Measurements from ENCODE around the gene PIGS.
"Not testable (repeated sequence)": the region's sequence is repeated elsewhere in the genome, so short reads cannot be mapped to it uniquely, and the experiment has no call there.

Gene PIGS

DNA sequence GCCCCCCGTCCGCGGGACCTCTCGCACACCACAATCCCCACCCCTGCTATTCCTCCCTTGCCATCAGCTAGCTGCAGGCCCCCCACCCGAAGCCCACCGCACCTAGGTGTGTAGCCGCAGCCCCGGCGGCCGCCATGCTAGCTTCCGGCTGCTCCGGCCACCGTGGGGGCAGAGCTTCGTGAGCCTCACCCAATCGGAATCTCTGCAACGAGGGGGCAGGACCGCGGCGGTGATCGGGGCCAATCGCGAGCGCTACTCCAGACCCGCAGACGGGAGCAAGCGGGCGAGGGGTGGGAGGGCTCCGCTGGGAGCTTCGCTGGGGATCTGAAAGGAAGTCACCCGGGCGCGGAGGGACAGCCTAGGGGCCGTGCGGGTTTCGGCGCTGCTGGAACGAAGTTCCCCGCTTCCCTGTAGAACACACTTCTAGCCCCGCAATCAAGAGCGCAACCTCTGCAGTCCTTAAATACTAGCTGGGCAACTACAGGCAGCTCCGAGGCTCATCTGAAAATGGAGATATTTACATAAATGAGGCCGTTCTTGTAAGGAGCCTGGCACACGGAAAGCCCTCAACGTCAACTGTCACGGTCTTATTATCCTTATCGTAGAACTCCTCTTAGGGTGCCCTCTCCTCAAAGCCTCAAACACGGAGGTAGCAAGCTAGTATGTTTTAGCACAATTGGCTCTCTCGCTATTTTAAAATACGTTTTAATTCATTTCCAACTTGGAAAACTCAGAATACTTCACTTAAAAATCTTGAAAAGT, at the start of gene PIGS:
PIGS (minus strand) TSS at position 164 of the 762 bp plus-strand sequence; CDS start at position 136, 28 bp downstream.
- peak; percentile 72 to 83 for DNase-seq

DNA sequence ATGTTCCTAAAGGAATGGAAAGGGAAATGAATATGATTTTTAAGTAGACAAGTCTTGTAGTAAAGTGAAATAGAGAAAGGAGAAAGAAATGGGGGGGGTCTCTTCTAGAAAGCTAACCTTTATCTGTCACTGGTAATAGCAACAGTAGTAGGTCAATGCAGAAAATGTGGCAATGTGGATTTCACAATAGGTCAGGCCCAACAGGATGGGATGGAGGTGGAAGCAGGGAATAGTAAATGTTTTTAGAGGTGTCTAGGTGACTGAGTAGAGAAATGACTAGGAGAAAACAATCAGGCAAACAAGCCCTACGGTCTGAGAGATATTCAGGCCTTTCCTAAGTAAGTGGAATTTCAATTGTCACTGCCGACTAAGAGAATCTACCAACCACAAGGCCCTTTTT, 48.7 kb upstream of the PIGS start:
- DNase-seq = no peak

DNA sequence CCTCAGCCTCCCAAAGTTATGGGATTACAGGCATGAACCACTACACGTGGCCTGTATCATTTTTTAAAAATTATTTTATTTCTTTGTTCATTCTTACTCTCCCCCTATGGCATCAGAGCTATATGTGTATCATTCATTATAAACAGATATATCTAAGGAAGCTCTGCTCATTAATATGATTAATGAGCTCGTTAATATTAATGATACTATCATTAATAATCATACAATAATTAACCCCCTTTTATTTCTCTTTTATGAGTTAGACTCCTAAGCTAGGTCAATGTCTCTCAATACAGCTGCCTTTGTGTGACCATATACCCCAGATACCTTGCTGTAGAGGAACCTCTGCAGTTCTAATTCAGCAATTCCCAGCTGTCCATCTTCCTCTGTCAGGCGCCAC, 47.1 kb upstream of the PIGS start:
- DNase-seq = no peak

DNA sequence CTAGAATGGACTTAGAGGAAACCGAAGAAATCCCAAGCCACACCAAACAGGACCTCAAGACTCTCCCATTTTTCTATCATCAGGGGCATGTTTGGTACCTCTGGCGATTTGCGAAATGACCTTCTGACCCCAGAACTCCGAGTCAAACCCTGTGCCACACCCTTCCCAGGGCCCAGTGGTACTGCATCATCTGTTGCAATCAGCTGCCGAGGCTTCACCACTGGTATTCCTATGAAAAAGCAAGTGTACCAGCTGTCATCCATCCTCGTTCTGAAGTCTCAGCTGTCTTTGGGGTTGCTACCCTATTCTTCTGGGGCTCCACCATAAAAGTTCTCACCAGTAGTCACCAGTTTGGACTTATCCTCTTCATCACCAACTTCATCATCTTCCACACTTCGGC, 45.0 kb upstream of the PIGS start:
- DNase-seq = no peak

DNA sequence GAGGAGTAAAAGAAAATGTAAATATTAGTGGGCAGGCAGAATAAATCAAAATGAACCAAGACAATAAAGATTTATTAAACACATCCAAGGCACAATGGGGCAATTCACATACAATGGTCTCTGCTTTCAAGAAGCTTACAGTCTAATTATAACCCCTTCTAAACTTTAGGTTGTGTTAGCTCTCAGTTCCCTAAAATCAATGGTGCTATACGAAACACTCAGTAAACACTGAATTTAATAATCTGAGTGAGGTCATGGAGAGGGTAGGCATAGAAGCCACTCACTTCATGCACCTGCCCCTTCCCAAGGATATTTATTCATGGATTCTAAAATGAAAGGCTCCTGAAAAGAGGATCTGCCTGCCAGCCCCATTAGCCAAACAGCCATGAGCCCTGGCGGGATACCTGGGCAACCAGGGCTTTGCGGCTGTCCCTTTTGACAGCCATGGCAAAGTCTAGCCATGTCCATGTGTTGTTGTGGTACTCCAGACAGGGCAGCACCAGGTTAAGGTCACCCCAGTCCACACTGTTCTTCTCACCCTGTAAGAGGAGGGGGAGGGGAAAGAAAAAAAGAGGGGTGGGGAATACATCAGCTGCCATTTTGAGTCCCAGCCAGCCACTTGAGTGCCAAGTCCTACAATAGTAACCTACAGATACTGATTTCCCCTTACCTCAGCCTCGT, 44.1 kb upstream of the PIGS start:
- DNase-seq = no peak

DNA sequence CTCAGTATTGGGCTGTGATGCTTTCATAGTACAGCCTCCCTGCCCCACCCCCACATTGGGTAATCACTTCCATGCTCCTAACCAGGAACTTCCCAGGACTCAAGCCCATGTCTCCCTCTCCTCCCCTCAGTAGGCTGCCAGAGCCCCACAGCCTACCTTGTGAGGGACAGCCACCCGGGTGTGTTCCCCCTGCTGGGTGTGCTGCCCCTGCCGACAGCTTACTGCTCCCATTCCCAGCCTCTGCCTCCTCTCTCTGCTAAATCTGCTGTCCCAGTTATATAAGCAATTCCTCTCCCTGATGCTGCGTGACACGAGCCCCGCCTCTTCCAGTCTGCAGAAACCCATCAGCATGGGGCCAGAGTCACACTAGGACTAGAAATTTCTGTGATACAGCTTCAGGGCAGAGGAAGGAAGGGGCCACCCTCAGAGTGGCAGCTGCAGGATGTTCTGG, 42.6 kb upstream of the PIGS start, which contains the start of gene RSKR:
RSKR (minus strand) TSS at position 255 of the 451 bp plus-strand sequence; CDS start at position 231, 24 bp downstream.
- DNase-seq = peak in 1 of 2 donors; percentile 33

DNA sequence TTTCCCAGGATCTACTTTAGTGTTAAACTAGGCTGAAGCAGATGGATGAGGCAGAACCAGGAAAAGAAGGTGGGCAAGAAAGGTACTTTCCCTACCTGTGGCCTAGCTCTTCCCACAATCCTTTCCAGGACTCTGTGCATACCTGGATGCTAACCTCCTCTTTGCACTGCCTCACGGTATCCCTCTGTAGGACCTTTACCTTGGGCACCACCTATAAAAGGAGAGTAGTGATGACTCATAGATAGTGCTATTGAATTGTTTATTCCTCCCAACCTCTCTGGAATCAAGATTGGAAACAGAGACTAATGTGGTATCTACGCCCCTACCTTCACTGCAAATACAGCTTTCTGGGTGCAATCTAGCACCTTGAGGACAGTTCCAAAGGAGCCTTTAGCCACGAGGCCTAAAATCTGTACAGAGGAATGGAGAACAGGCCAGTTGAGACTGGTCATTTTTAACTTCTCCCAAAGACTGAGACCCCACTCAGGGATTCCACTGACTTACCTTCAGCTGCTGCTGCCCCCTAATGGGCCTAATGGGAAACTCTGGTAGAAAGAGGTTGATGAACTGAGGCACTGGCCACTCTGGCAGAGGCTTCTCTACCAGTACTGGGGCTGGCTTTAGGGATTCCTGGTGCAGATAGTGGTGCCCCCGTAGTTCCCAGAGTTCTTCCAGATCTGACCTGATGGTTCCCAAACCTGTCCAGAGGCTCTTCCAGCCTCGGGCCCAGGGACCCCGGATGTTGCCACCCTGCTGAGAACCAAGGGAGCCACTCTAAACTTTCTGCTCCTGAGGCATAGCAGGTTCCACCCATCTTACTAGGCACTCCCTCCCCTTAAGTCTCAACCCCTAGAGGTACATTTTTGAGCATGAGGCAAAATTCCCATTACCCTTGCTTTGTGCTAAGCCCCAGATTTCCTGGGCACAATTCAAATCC, 41.9 kb upstream of the PIGS start:
- peak in 1 of 2 donors; percentile 2 for DNase-seq

DNA sequence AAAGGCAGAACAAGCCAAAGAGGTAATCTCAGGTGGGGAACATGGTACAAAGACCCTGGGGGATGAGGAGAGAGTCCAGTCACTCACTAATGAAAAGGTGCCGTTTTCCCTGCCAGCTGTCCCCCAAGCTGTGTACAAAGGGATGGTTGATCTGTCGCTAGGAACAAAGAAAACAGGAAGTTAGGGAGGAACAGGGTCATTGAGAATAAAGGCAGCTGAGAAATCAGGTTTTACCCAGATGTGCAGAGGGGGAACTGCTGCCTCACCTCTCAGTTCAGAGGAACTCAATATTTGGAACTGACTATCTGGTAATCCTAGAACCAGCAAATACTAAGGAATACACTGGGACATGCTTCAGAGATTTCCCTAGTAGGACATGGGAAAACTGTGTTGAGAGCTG, 41.2 kb upstream of the PIGS start:
- DNase-seq = no peak

DNA sequence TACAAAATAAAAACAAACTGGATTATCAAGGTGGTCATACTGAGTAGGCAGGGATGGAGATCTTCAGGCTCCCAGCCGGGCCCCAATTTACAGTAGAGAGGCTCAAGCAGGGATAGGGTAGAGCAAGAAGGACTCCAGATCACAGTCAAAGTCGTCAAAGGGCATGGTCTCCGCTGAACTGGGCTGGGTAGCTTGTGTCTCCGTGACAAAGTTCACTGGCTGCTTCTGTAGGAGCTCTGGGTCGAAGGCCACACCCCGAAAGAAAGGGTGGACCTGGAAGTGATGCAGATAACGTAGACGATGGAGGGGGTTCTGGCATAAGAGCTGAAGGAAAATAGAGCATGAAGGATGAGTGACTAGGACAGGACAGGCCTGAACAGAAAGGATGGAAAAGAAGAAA, 39.1 kb upstream of the PIGS start:
- DNase-seq = no peak

DNA sequence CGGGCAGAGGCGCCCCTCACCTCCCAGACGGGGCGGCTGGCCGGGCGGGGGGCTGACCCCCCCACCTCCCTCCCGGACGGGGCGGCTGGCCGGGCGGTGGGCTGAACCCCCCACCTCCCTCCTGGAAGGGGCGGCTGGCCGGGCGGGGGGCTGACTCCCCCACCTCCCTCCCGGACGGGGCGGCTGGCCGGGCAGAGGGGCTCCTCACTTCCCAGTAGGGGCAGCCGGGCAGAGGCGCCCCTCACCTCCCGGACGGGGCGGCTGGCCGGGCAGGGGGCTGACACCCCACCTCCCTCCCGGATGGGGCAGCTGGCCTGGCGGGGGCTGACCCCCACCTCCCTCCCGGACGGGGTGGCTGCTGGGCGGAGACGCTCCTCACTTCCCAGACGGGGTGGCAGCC, 32.7 kb upstream of the PIGS start:
- not testable (repeated sequence) for DNase-seq

DNA sequence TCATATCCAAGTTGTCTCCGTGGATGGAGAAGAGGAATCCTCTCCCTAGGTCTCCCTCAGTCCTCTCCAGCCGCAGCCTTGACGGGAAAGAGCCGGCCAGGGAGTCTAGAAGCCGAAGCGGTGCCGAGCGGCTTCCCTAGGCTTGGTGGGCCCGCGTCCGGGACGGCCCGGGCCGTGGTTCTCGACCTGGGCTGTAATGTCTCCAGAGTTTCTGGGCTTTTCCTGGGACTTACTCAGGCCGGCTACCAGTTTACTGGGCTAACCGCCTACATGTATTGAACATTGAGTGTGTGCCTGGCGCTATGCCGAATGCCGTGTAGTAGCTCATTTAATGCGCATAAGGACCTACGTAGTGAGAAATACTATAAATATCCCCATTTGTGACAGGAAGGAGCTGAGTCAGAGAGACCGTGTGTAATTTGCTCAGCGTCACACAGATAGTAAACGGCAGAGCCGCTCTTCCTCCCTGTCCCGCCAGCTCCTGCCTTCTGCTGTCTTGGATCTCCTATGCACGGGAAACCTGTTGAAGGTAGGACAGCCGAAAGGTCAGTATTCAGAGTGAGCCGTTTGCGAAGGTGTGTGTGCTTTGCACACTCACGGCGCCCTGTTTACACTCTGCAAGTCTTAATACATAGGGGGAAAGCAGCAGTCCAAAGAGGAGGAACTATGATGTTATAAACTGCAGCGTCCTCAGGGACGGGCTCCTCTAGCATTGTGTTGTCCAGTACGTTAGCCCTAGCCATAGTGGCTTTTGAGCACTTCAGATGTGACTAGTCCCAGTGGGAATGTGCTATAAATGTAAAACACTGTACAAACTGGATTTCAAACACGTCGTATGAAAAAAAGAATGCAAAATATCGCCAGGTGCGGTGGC, 28.2 kb upstream of the PIGS start:
- peak; percentile 87 for DNase-seq

DNA sequence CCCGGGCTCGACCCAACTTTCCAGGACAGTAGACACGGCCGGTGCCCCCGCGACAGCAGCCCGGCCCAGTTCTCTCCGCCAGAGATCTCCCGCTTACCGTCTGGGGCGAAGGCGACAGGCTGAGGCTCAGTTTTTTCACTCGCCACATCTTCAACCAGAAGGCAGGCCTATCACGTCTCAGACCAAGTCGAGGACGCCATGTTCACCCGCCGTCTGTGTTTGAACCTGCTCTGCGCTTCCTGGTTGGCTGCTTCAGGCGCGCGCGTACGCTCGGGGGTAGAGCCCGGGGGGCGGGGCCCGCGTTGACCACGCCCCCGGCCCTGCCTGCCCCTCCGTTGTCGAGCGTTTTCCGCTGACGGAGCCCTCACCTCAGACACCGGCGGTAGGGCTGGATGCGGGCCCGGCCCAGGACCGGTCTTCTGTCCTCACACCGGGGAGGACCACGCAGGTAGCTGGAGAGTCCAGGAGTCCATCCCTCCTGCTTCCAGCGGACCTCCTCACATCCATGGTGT, 27.5 kb upstream of the PIGS start, which contains the start of gene SPAG5:
SPAG5 (minus strand) TSS at position 227 of the 512 bp plus-strand sequence; CDS start at position 148, 79 bp downstream.
- DNase-seq = peak; percentile 82 to 87

DNA sequence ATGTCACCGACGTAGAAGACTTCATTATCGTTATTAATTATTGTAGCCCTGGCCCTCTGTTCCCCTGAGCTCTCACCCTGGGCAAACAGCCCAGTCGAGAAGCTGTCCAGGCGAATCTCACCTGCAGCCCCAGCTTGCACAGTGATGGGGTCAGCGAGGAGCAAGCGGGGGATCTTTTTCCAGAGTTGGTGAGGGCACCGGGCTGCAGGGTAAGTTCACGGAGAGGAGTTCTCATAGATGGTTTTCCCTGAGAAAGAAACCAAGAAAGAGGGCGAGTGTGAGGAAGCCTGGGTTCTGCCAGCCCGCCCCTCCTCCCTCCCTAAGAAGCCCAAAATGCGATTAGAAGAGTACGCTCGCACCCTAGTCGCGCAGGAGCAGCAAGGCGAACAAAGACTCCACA, 27.1 kb upstream of the PIGS start:
- DNase-seq = no peak

DNA sequence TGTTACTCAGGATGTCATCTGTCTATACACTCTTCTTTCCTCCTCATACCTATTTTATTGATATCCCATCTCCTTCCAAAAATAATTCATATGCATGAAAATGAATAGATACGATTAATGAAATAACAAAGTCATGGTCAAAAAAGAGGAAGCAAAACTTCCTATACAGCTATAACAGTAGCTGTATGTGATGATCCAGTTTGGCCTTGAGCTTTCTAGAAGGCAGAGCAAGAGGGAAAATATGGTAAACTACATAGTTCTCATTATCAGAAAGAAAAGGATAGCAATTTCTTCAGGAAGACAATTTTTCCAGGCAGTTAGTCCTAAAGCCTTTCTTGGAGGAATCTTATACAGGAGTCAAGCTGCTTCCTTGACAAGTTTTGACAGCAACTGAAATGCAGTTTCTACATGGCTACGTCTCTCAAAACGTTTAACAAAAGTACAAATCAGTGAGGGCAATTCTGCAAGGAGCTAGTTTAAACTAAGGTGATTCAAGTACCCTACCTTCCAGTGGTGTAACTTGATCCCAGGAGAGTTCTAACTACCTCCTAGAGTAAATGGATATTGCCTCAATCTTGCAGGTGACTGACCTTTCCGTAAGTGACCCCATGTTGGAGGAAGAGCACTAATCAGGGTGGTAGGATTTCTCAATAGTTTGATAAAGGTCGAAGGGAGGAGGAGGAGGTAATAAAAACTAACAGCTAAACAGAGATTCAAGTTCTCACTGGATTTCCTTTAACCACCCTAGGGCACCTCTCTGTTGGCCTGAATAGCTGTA, 26.5 kb upstream of the PIGS start:
- DNase-seq = no peak

DNA sequence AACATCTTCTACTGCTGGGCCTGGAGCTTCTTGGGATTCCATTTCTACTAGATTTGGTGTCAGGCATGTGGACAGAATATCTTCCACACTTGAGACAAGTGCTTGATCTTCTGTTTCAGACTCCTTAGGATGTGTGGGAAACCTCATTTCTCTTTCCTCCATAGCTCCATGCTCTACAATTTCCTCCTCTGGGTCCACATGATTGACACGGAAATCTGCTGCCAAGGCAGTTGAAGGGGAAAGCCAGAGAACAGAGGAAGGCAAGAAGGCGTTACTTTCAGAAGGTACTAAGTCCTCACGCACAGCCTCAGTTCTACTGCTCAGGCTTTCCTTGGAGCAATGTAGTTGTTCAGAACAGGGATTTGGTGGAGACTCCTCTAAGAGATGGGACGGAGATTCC, 20.9 kb upstream of the PIGS start:
- no peak for DNase-seq

DNA sequence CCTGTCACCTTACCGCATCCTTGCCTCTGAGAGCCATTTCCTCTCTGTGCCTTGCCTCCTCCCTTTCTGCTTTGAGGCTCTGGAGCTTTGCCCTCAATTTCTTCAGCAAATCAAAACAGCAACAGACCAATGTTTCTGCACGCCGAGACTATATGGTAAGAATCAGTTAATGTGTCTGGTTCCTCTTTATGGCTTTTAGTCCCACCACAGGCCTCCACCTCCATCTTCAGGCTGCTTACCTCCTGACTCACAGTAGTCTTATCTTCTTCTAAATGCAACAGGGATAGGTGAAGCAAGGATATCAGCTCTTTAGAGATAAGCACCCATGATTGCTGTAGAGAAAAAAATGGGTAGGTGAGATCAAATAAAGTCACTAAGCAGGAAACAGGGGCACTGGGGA, 14.5 kb upstream of the PIGS start:
- DNase-seq = no peak

DNA sequence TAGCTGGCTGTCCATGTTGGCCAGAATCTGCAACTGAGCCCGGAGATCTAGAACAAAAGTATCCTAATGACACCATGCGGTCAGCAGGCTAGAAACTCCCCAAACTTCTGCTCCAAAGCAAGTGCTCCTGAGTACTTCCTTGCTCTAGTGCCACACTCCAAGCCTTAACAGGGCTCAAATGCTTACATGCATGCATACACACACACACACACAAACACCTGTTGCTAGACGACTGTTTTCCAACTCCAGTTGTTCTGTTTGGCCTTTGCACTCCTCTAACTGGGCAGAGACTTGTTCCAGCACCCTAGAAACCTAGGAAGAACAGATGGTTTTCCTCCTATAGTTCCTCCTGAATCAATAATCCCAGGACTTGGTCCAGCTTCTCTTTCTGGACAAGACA, 13.1 kb upstream of the PIGS start:
- DNase-seq = no peak

DNA sequence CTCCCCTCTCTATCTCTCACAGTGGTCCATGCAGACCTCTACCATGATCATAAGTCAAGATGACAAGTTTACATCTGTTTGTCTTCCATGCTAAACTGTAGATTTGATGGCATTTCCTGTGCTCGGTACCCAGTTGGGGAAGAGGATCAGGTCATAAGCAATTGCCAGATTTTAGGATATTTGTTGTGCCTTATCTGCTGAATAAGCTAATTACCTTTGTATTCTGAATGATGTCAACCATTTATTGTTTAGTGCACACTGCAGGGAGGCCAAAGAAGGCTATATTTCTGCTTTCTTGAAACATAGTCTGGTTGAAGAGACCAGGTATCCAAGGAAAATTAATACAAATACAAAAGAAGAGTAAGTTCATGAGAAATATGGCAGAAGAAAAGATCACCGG, 11.2 kb upstream of the PIGS start:
- no peak for DNase-seq

DNA sequence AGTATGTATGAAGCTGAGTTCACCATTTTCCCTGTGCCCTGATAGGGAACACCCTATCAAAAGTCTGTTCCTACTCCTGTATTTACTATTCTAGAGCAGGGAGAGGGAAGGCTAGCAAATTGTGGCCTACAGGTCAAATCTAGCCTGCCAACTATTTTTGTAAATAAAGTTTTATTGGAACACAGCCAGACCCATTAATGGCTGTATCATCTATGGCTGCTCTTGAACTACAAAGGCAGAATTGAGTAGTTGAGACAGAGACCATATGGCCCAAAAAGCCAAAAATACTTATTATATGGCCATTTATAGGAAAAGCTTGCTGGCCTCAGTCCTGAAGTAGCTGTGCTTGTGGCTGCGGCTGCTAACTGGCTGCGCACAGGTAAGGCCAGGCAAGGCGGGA, 9.6 kb upstream of the PIGS start:
- DNase-seq = no peak

DNA sequence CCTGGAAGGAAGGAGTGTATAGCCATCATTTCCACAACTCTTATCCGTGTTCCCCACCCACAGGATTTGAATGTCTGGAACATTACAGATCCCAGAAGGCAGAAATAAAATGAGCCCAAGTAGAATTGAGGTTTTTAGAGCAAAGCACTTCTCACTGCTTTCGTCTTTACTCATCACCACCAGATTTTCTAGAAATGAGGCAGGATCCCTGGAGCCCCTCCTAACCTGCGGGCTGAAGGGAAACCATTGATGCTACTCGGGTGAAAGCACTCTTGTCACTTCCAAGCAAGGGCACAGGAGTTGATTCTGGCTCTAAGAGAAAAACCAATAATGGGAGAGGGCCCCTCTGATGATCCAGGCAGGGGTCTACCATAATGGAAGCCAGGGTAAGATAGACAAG, 8.2 kb upstream of the PIGS start:
- DNase-seq = no peak
